HepG2 (cell line): ENCODE measurements around the gene TBX3. TPM values are rescaled to one million over a fixed set of nuclear protein-coding genes. Genes with fewer than 3 reads are reported as not detected.

Experiments used
- ATAC-seq: fragments of 200-7000 bp; cut with Tn5 transposase; 3 replicates; pipeline ENCODE4 v1.9.1; 2020; ENCODE audit warnings: mild to moderate bottlenecking, moderate library complexity
- BruUV-seq: library from RNA; stranded (reverse); fragments of 400-500 nt; replicated peaks from 2 replicates; lab custom pipeline; 2021; lab: Mats Ljungman, UMichigan
- CTCF ChIA-PET: fragments of 300-600 bp; formaldehyde crosslinking; extraction: SDS; loops from one replicate; lab custom pipeline; 2021; ENCODE audit warnings: low total read pairs, inconsistent platforms, low intra/inter-chr PET ratio; lab: Yijun Ruan, JAX
- POLR2A ChIA-PET: fragments of 350-600 bp; sonication (Branson Sonifier 250); formaldehyde crosslinking; loops from one replicate; lab custom pipeline; 2020; ENCODE audit warnings: antibody characterized with exemption, inconsistent platforms; lab: Yijun Ruan, JAX
- DNase-seq: peaks from one replicate; pipeline ENCODE4 v3.0.0-alpha.2; 2015; ENCODE audit warnings: low spot score
- FAIRE-seq: peaks from 3 replicates; lab custom pipeline; 2011; peaks lifted over from hg19 to GRCh38; lab: Jason Lieb, UNC
- H2AFZ ChIP-seq: one replicate; pipeline ENCODE4 v1.6.1; 2011; ENCODE audit warnings: low read length, inconsistent platforms
- H3K27ac ChIP-seq: fragments of 300-600 bp; 3 replicates; pipeline ENCODE4 v1.8.0; 2011; ENCODE audit warnings: mixed run types, mild to moderate bottlenecking, mixed read lengths, low read length, inconsistent platforms; ENCODE audit not compliant: insufficient read depth; ENCODE audit errors: extremely low read length
- H3K27me3 ChIP-seq, 2 experiments: fragments of 200-600 bp in 1 of 2; 2 replicates in 1 of 2; 3 replicates in 1 of 2; pipeline versions ENCODE4 v1.6.0 to v1.8.0; 2011; ENCODE audit warnings: low read length in 2 of 2, mild to moderate bottlenecking in 2 of 2, moderate library complexity in 2 of 2, inconsistent platforms in 1 of 2; ENCODE audit not compliant: insufficient read depth in 2 of 2, control insufficient read depth in 1 of 2
- H3K36me3 ChIP-seq, 2 experiments: fragments of 200-600 bp in 1 of 2; replicated peaks in 1 of 2; 2 replicates in 1 of 2; 3 replicates in 1 of 2; pipeline versions ENCODE4 v1.5.1 to v1.8.0; 2011; ENCODE audit warnings: low read length in 2 of 2, inconsistent platforms in 1 of 2; ENCODE audit not compliant: insufficient read depth in 2 of 2, control insufficient read depth in 1 of 2
- H3K4me1 ChIP-seq: 2 replicates; pipeline ENCODE4 v1.5.1; 2012; ENCODE audit warnings: low read length, inconsistent platforms; ENCODE audit not compliant: insufficient read depth
- H3K4me2 ChIP-seq: 2 replicates; pipeline ENCODE4 v1.6.0; 2011; ENCODE audit warnings: low read depth, low read length, inconsistent platforms
- H3K4me3 ChIP-seq, 3 experiments: fragments of 200-600 bp in 1 of 3; sonication (generic), shearing (Covaris generic) in 1 of 3; replicated peaks in 1 of 3; 2 replicates each; pipeline ENCODE4 v1.5.1; 2011 to 2016; ENCODE audit warnings: low read length in 3 of 3, inconsistent platforms in 2 of 3, low read depth in 2 of 3, mild to moderate bottlenecking in 2 of 3, control low read depth in 1 of 3, mixed read lengths in 1 of 3; ENCODE audit not compliant: insufficient read depth in 1 of 3
- H3K79me2 ChIP-seq: one replicate; pipeline ENCODE4 v1.6.1; 2011; ENCODE audit warnings: low read length, inconsistent platforms; ENCODE audit not compliant: insufficient read depth
- H3K9ac ChIP-seq: 2 replicates; pipeline ENCODE4 v1.6.0; 2011; ENCODE audit warnings: mild to moderate bottlenecking, low read depth, low read length, inconsistent platforms; ENCODE audit not compliant: insufficient read depth
- H3K9me3 ChIP-seq: 2 replicates; pipeline ENCODE4 v1.5.1; 2012; ENCODE audit warnings: mild to moderate bottlenecking, low read length
- H4K20me1 ChIP-seq: 2 replicates; pipeline ENCODE4 v1.6.0; 2011; ENCODE audit warnings: inconsistent platforms, mild to moderate bottlenecking, low read length, moderate library complexity; ENCODE audit not compliant: insufficient read depth
- ATAD3A ChIP-seq: sonication (generic); formaldehyde crosslinking; IDR thresholded peaks from 2 replicates; pipeline ENCODE4 v1.4.0; 2020; ENCODE audit warnings: missing genetic modification reagents
- HNRNPL ChIP-seq: fragments of 200-400 bp; formaldehyde crosslinking; IDR thresholded peaks from 2 replicates; pipeline ENCODE4 v1.6.1; 2017; ENCODE audit warnings: mild to moderate bottlenecking, low read depth, low read length
- SSRP1 ChIP-seq: IDR thresholded peaks from 2 replicates; pipeline ENCODE4 v1.6.1; 2016; ENCODE audit warnings: control low read depth
- SYNCRIP ChIP-seq: fragments of 200-400 bp; formaldehyde crosslinking; IDR thresholded peaks from 2 replicates; pipeline ENCODE4 v1.6.1; 2018; ENCODE audit warnings: mild to moderate bottlenecking, low read depth, low read length; ENCODE audit not compliant: insufficient read depth
- ZFP37 ChIP-seq: sonication (generic); formaldehyde crosslinking; IDR thresholded peaks from 2 replicates; pipeline ENCODE4 v1.4.0; 2020; ENCODE audit warnings: missing genetic modification reagents, borderline replicate concordance
- ZNF441 ChIP-seq: sonication (generic); formaldehyde crosslinking; IDR thresholded peaks from 2 replicates; pipeline ENCODE4 v1.7.0; 2021; ENCODE audit warnings: missing genetic modification reagents, borderline replicate concordance
- ZNF614 ChIP-seq: IDR thresholded peaks from 2 replicates; pipeline ENCODE4 v1.6.1; 2018; ENCODE audit warnings: missing biosample characterization, missing genetic modification reagents, inconsistent platforms, borderline replicate concordance
- ZNF740 ChIP-seq: sonication (generic); formaldehyde crosslinking; IDR thresholded peaks from 2 replicates; pipeline ENCODE4 v1.4.0; 2020; ENCODE audit warnings: missing genetic modification reagents
- ZNF781 ChIP-seq: sonication (generic); formaldehyde crosslinking; IDR thresholded peaks from 2 replicates; pipeline ENCODE4 v1.5.1; 2020; ENCODE audit warnings: borderline replicate concordance, mild to moderate bottlenecking, missing genetic modification reagents; ENCODE audit errors: not compliant biosample characterization
- WGBS: methylation state at CpG from one replicate; pipeline ENCODE4 v1.1.6; 2017; ENCODE audit warnings: low lambda C conversion rate; 5-methylcytosine and 5-hydroxymethylcytosine counted together
- in situ Hi-C: cut with HindIII; loops from 2 replicates; pipeline ENCODE4 v1.10.0; 2017; ENCODE audit warnings: low pct_unique_long_range_greater_than_20kb; ENCODE audit not compliant: extremely low pct_ligation_motif_present
- intact Hi-C: fragments of 100-400 bp; cut with micrococcal nuclease; formaldehyde crosslinking; loops from one replicate; pipeline ENCODE4 v1.10.0; 2022; ENCODE audit not compliant: unreplicated experiment
- polyA plus RNA-seq, 8 experiments: library from polyadenylated mRNA; depleted of rRNA in 3 of 8; stranded (reverse) in 7 of 8; unstranded in 1 of 8; fragments of >200 nt; fragmentation: Illumina TruSeq in 4 of 8; extraction: Trizol in 4 of 8; gene quantifications; 2 replicates each; pipeline versions ENCODE4 v1.2.1 to v1.2.3, GENCODE V29; 2011 to 2016; ENCODE audit warnings: low read depth in 4 of 8, missing spikeins in 1 of 8, mixed read lengths in 1 of 8; ENCODE audit not compliant: insufficient read depth in 1 of 8
- total RNA-seq, 5 experiments: library from RNA; depleted of rRNA; stranded (reverse); fragments of >200 nt; fragmentation: Illumina TruSeq; extraction: Trizol; gene quantifications; 2 replicates each; pipeline ENCODE4 v1.2.3, GENCODE V29; 2016; ENCODE audit warnings: low read depth in 1 of 5

TBX3 gene
- total and polyA plus RNA-seq, 2 of the 13 experiments (the other 11 are each of a cell fraction or from before 2014, with no cell fraction given), result 27.1 to 42.4 TPM

- 89% methylated on average over 12 of the region's 12 CpGs for WGBS
- H4K20me1 ChIP-seq, result no peaks in the 10 kb centered on the region
- H3K79me2 ChIP-seq, result peaks cover 20% of the 10 kb centered on the region
- no peak overlapping the region for H3K4me3 ChIP-seq
- no peak for ATAC-seq
- FAIRE-seq, result no peak
- DNase-seq, result no peak
- BruUV-seq, result no TSS peak
- peaks cover 21% of the 10 kb centered on the region for H3K4me1 ChIP-seq
- CTCF ChIA-PET, result no interaction called here
- intact Hi-C loops, result no loop called here
- no peaks in the 10 kb centered on the region for H3K36me3 ChIP-seq
- POLR2A ChIA-PET, result no interaction called here
- no peaks in the 10 kb centered on the region; a peak in 1 of 5 replicates for H3K27me3 ChIP-seq
- in situ Hi-C loops, result no loop called here
- TF ChIP-seq ZNF781 (CRISPR knock-in tag), result no peak
- no peak for TF ChIP-seq ZFP37
- TF ChIP-seq ZNF614 (CRISPR knock-in tag), result no peak
- no peak for TF ChIP-seq ZNF740 (CRISPR knock-in tag)
- TF ChIP-seq ZNF441 (CRISPR knock-in tag), result no peak
- TF ChIP-seq SSRP1, result no peak
- no peak overlapping the region for H2AFZ ChIP-seq
- no peak overlapping the region for H3K9ac ChIP-seq
- no peak overlapping the region for H3K27ac ChIP-seq
- H3K9me3 ChIP-seq, result no peaks in the 10 kb centered on the region
- H3K4me2 ChIP-seq, result no peak overlapping the region
Measured at GRCh38 chr12:114687802-114688201, 3.8 kb upstream of the TBX3 start.

GRCh38 chr12:114686773-114687500, 3.0 kb upstream of the TBX3 start:
- Histone ChIP-seq H4K20me1 (peaks cover 1% of the 10 kb centered on the region), H3K36me3 (no peaks in the 10 kb centered on the region), H2AFZ (no peak overlapping the region), H3K9me3 (no peaks in the 10 kb centered on the region), H3K9ac (no peak overlapping the region), H3K27me3 (no peaks in the 10 kb centered on the region; a peak in 1 of 5 replicates), H3K79me2 (peaks cover 28% of the 10 kb centered on the region), H3K27ac (no peak overlapping the region), H3K4me2 (no peak overlapping the region), H3K4me3 (no peak overlapping the region), H3K4me1 (peaks cover 20% of the 10 kb centered on the region)
- FAIRE-seq (no peak), ATAC-seq (no peak), DNase-seq (no peak)
- intact Hi-C loops, result no loop called here
- CTCF ChIA-PET, result no interaction called here
- 95% methylated on average over 41 of the region's 41 CpGs for WGBS
- POLR2A ChIA-PET, result no interaction called here
- no TSS peak for BruUV-seq
- TF ChIP-seq SYNCRIP (no peak), HNRNPL (0 out of 2 replicates have a peak, but pooled peaks have one; percentile 52), ATAD3A (CRISPR knock-in tag) (no peak)
- in situ Hi-C loops, result no loop called here
